Neural progenitor cell (in vitro differentiated cells): ENCODE data around the gene PKHD1. TPM values are rescaled to one million over a fixed set of nuclear protein-coding genes. Genes with fewer than 3 reads are reported as not detected.

Source experiments
- DNase-seq: peaks from one replicate; pipeline ENCODE4 v3.0.0-alpha.2; 2016; ENCODE audit warnings: low spot score
- H2AFZ ChIP-seq: fragments of 200-600 bp; sonication (generic); replicated peaks from 2 replicates; pipeline ENCODE4 v1.6.1; 2016; ENCODE audit warnings: antibody characterized with exemption
- H3F3A ChIP-seq: fragments of 200-600 bp; sonication (generic); 2 replicates; pipeline ENCODE4 v1.6.1; 2016; ENCODE audit warnings: antibody characterized with exemption, low read depth
- H3K27ac ChIP-seq: fragments of 200-600 bp; sonication (generic); 2 replicates; pipeline ENCODE4 v1.5.1; 2016; ENCODE audit warnings: mild to moderate bottlenecking
- H3K27me3 ChIP-seq: fragments of 200-600 bp; sonication (generic); 2 replicates; pipeline ENCODE4 v1.6.1; 2016; ENCODE audit warnings: mild to moderate bottlenecking, moderate library complexity
- H3K36me3 ChIP-seq: fragments of 200-600 bp; sonication (generic); 2 replicates; pipeline ENCODE4 v1.5.1; 2016
- H3K4me1 ChIP-seq: fragments of 200-600 bp; sonication (generic); 2 replicates; pipeline ENCODE4 v1.6.1; 2016; ENCODE audit warnings: mixed run types
- H3K4me2 ChIP-seq: fragments of 200-600 bp; sonication (generic); 2 replicates; pipeline ENCODE4 v1.6.1; 2016
- H3K4me3 ChIP-seq: fragments of 200-600 bp; sonication (generic); 2 replicates; pipeline ENCODE4 v1.5.1; 2016
- H3K79me2 ChIP-seq: fragments of 200-600 bp; sonication (generic); 2 replicates; pipeline ENCODE4 v1.6.1; 2016; ENCODE audit warnings: low read depth
- H3K9ac ChIP-seq: fragments of 200-600 bp; sonication (generic); 2 replicates; pipeline ENCODE4 v1.6.1; 2016
- H3K9me3 ChIP-seq: fragments of 200-600 bp; sonication (generic); 2 replicates; pipeline ENCODE4 v1.5.1; 2016; ENCODE audit warnings: low read depth
- H4K20me1 ChIP-seq: fragments of 200-600 bp; sonication (generic); 2 replicates; pipeline ENCODE4 v1.6.1; 2016; ENCODE audit warnings: low read depth
- H3K27ac Mint-ChIP-seq: 3 replicates; pipeline ENCODE4 v1.8.0; 2021; ENCODE audit warnings: mixed read lengths
- H3K27me3 Mint-ChIP-seq: 2 replicates; pipeline ENCODE4 v1.8.0; 2022; ENCODE audit warnings: low read depth, mild to moderate bottlenecking, inconsistent platforms, moderate library complexity, mixed read lengths; ENCODE audit not compliant: insufficient read depth
- H3K36me3 Mint-ChIP-seq: 3 replicates; pipeline ENCODE4 v1.8.0; 2021; ENCODE audit warnings: mixed read lengths
- H3K4me1 Mint-ChIP-seq: 3 replicates; pipeline ENCODE4 v1.8.0; 2021; ENCODE audit warnings: mixed read lengths
- H3K4me3 Mint-ChIP-seq: 3 replicates; pipeline ENCODE4 v1.8.0; 2021; ENCODE audit warnings: mild to moderate bottlenecking, moderate library complexity, mixed read lengths
- H3K9me3 Mint-ChIP-seq: 3 replicates; pipeline ENCODE4 v1.8.0; 2020; ENCODE audit warnings: mixed read lengths
- CTCF ChIP-seq: fragments of 200-600 bp; sonication (generic); IDR thresholded peaks from 2 replicates; pipeline ENCODE4 v1.5.1; 2017; ENCODE audit warnings: antibody characterized with exemption, mild to moderate bottlenecking
- EZH2 ChIP-seq: fragments of 200-600 bp; sonication (generic); IDR thresholded peaks from 2 replicates; pipeline ENCODE4 v1.6.1; 2017; ENCODE audit warnings: antibody characterized with exemption, mild to moderate bottlenecking, moderate library complexity
- EZH2phosphoT487 ChIP-seq: fragments of 200-600 bp; sonication (generic); IDR thresholded peaks from 2 replicates; pipeline ENCODE4 v1.6.1; 2017; ENCODE audit warnings: antibody characterized with exemption
- total RNA-seq: library from RNA; depleted of rRNA; stranded (reverse); fragments of >200 nt; gene quantifications from 2 replicates; pipeline ENCODE4 v1.2.3, GENCODE V29; 2015; ENCODE audit warnings: low replicate concordance

PKHD1 gene
- total RNA-seq, 1 donor from 2014 or later = 0.04 TPM

- Mint-ChIP-seq H3K9me3 (peaks cover 11% of the 10 kb centered on the region), H3K27ac (no peak overlapping the region), H3K4me1 (peaks cover 1% of the 10 kb centered on the region), H3K36me3 (no peaks in the 10 kb centered on the region), H3K4me3 (no peak overlapping the region), H3K27me3 (no peaks in the 10 kb centered on the region)
- H3K36me3 ChIP-seq = no peaks in the 10 kb centered on the region
- no peak overlapping the region for H3K4me2 ChIP-seq
- no peak overlapping the region for H3K27ac ChIP-seq
- no peak overlapping the region for H2AFZ ChIP-seq
- no peaks in the 10 kb centered on the region for H3F3A ChIP-seq
- no peaks in the 10 kb centered on the region for H3K9me3 ChIP-seq
- no peaks in the 10 kb centered on the region for H3K4me1 ChIP-seq
- H3K79me2 ChIP-seq = no peaks in the 10 kb centered on the region
- TF ChIP-seq CTCF = no peak
- TF ChIP-seq EZH2 = no peak
- no peak for TF ChIP-seq EZH2phosphoT487
- no peaks in the 10 kb centered on the region for H4K20me1 ChIP-seq
- H3K4me3 ChIP-seq = no peak overlapping the region
- H3K9ac ChIP-seq = no peak overlapping the region
- no peaks in the 10 kb centered on the region for H3K27me3 ChIP-seq
- DNase-seq = no peak
Observed at GRCh38 chr6:51630011-51630410, 457.4 kb downstream of the PKHD1 start.

- H3K4me2 ChIP-seq = no peak overlapping the region
- Mint-ChIP-seq H3K9me3 (peaks cover 11% of the 10 kb centered on the region), H3K4me3 (no peak overlapping the region), H3K4me1 (peaks cover 3% of the 10 kb centered on the region), H3K27ac (no peak overlapping the region), H3K36me3 (no peaks in the 10 kb centered on the region), H3K27me3 (no peaks in the 10 kb centered on the region)
- no peak overlapping the region for H2AFZ ChIP-seq
- H3K9me3 ChIP-seq = no peaks in the 10 kb centered on the region
- no peaks in the 10 kb centered on the region for H3K36me3 ChIP-seq
- no peaks in the 10 kb centered on the region for H4K20me1 ChIP-seq
- no peak for DNase-seq
- H3K9ac ChIP-seq = no peak overlapping the region
- no peaks in the 10 kb centered on the region for H3K27me3 ChIP-seq
- no peak for TF ChIP-seq CTCF
- no peak for TF ChIP-seq EZH2phosphoT487
- H3K27ac ChIP-seq = no peak overlapping the region
- no peak overlapping the region for H3K4me3 ChIP-seq
- H3K79me2 ChIP-seq = no peaks in the 10 kb centered on the region
- no peaks in the 10 kb centered on the region for H3F3A ChIP-seq
- H3K4me1 ChIP-seq = no peaks in the 10 kb centered on the region
Observed at GRCh38 chr6:51626391-51626790, 461.0 kb downstream of the PKHD1 start.

GRCh38 chr6:51625566-51625965 is 461.8 kb downstream of the PKHD1 start:
- Mint-ChIP-seq H3K9me3 (peaks cover 11% of the 10 kb centered on the region), H3K4me3 (no peak overlapping the region), H3K27ac (no peak overlapping the region), H3K36me3 (no peaks in the 10 kb centered on the region), H3K27me3 (peaks cover 2% of the 10 kb centered on the region), H3K4me1 (peaks cover 3% of the 10 kb centered on the region)
- no peak overlapping the region for H3K4me2 ChIP-seq
- no peaks in the 10 kb centered on the region for H3K27me3 ChIP-seq
- TF ChIP-seq EZH2 = no peak
- no peak for TF ChIP-seq EZH2phosphoT487
- no peak for DNase-seq
- H2AFZ ChIP-seq = no peak overlapping the region
- no peak overlapping the region for H3K4me3 ChIP-seq
- H3K9me3 ChIP-seq = no peaks in the 10 kb centered on the region
- no peak overlapping the region for H3K27ac ChIP-seq
- H3K4me1 ChIP-seq = no peaks in the 10 kb centered on the region
- H3K9ac ChIP-seq = no peak overlapping the region
- no peaks in the 10 kb centered on the region for H3F3A ChIP-seq
- no peaks in the 10 kb centered on the region for H3K36me3 ChIP-seq
- no peaks in the 10 kb centered on the region for H4K20me1 ChIP-seq
- H3K79me2 ChIP-seq = no peaks in the 10 kb centered on the region

- Mint-ChIP-seq H3K4me3 (no peak overlapping the region), H3K9me3 (no peaks in the 10 kb centered on the region), H3K27me3 (peaks cover 2% of the 10 kb centered on the region), H3K27ac (no peak overlapping the region), H3K4me1 (peaks cover 3% of the 10 kb centered on the region), H3K36me3 (no peaks in the 10 kb centered on the region)
- H3K79me2 ChIP-seq = no peaks in the 10 kb centered on the region
- no peaks in the 10 kb centered on the region for H3K9me3 ChIP-seq
- no peak overlapping the region for H3K4me2 ChIP-seq
- TF ChIP-seq EZH2phosphoT487 (no peak), EZH2 (no peak), CTCF (no peak)
- H3K9ac ChIP-seq = no peak overlapping the region
- H3K4me1 ChIP-seq = no peaks in the 10 kb centered on the region
- H3K27me3 ChIP-seq = no peaks in the 10 kb centered on the region
- no peak overlapping the region for H3K4me3 ChIP-seq
- no peak for DNase-seq
- no peaks in the 10 kb centered on the region for H4K20me1 ChIP-seq
- H3K27ac ChIP-seq = no peak overlapping the region
- no peak overlapping the region for H2AFZ ChIP-seq
- no peaks in the 10 kb centered on the region for H3F3A ChIP-seq
- H3K36me3 ChIP-seq = no peaks in the 10 kb centered on the region
Observed at GRCh38 chr6:51620971-51621370, 466.4 kb downstream of the PKHD1 start.
